Progenitor cell of endocrine pancreas (in vitro differentiated cells): Measurements from ENCODE around the gene APBA3. TPM values are rescaled to one million over a fixed set of nuclear protein-coding genes. Genes with fewer than 3 reads are reported as not detected.

Source experiments
- DNase-seq: peaks from one replicate; pipeline ENCODE4 v3.0.0; 2021; ENCODE audit warnings: low spot score; ENCODE audit not compliant: unreplicated experiment
- H3K27ac Mint-ChIP-seq: 2 replicates; pipeline ENCODE4 v1.8.0; 2021; ENCODE audit warnings: mild to moderate bottlenecking, moderate library complexity, mixed read lengths
- H3K27me3 Mint-ChIP-seq: 2 replicates; pipeline ENCODE4 v1.8.0; 2021; ENCODE audit warnings: mixed read lengths
- H3K36me3 Mint-ChIP-seq: 2 replicates; pipeline ENCODE4 v1.8.0; 2022; ENCODE audit warnings: mixed read lengths; ENCODE audit not compliant: insufficient read depth
- H3K4me1 Mint-ChIP-seq: 2 replicates; pipeline ENCODE4 v1.8.0; 2021; ENCODE audit warnings: low read depth, mixed read lengths
- H3K4me3 Mint-ChIP-seq: 2 replicates; pipeline ENCODE4 v1.8.0; 2021; ENCODE audit warnings: low read depth, mild to moderate bottlenecking, moderate library complexity, mixed read lengths
- H3K9me3 Mint-ChIP-seq: 2 replicates; pipeline ENCODE4 v1.8.0; 2021; ENCODE audit warnings: low read depth, mixed read lengths
- total RNA-seq: library from RNA; stranded (reverse); gene quantifications from 2 replicates; pipeline ENCODE4 v1.2.1, GENCODE V29; 2021
- TF ChIP-seq, protein P1 (sequence below): fragments of 200-600 bp; sonication (generic); IDR thresholded peaks from one replicate; pipeline ENCODE4 v1.5.0; 2021; ENCODE audit warnings: antibody characterized with exemption, mild to moderate bottlenecking; ENCODE audit not compliant: unreplicated experiment

Gene APBA3
- total RNA-seq, 1 donor from 2014 or later: 31.4 TPM

DNA sequence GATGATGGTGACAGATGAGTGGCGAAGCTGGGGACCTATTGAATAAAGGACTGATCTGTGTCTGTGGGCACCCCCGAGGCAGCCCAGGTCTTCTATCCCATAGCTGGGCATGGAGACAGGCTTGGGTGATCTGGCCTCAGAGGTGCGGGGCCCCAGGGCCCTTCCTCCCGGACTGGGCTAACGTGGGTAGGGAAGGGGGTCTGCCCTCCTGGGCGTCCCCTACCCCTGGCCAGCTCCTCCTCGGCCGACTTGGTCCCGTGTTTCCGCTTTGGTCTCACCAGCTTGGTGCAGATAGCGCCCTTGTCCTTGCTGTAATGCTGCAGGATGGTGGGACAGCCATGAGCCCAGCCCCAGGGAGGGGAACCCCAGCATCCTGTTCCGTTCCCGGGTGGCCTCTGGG lies 21.4 kb upstream of the APBA3 start:
- H3K4me3 Mint-ChIP-seq: no peak overlapping the region
- H3K4me1 Mint-ChIP-seq: no peaks in the 10 kb centered on the region
- TF ChIP-seq, protein P1, sequence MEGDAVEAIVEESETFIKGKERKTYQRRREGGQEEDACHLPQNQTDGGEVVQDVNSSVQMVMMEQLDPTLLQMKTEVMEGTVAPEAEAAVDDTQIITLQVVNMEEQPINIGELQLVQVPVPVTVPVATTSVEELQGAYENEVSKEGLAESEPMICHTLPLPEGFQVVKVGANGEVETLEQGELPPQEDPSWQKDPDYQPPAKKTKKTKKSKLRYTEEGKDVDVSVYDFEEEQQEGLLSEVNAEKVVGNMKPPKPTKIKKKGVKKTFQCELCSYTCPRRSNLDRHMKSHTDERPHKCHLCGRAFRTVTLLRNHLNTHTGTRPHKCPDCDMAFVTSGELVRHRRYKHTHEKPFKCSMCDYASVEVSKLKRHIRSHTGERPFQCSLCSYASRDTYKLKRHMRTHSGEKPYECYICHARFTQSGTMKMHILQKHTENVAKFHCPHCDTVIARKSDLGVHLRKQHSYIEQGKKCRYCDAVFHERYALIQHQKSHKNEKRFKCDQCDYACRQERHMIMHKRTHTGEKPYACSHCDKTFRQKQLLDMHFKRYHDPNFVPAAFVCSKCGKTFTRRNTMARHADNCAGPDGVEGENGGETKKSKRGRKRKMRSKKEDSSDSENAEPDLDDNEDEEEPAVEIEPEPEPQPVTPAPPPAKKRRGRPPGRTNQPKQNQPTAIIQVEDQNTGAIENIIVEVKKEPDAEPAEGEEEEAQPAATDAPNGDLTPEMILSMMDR: no peak
- peaks cover 5% of the 10 kb centered on the region for H3K36me3 Mint-ChIP-seq
- peaks cover 30% of the 10 kb centered on the region for H3K27me3 Mint-ChIP-seq
- peaks cover 11% of the 10 kb centered on the region for H3K9me3 Mint-ChIP-seq
- DNase-seq: no peak
- no peak overlapping the region for H3K27ac Mint-ChIP-seq

DNA sequence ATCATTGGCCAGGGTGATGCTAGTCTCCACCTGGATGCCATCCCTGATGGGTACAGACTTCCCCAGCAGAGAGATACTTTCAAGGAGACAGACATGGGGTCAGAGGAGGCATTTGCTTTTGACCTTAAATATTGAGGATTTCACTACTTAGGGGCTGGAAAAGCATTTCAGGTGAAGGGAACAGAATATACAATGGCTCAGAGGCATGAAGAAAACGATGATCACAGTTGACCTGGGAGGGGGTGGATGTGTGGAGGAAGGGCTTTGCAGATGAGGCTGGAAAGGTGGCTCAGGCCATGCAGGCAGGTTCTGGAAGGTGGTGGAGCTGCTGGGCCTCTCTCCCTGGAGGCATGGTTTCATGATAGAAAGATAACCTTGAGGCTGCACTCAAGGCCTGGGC lies 20.8 kb upstream of the APBA3 start:
- no peak overlapping the region for H3K27ac Mint-ChIP-seq
- no peak for DNase-seq
- peaks cover 5% of the 10 kb centered on the region for H3K36me3 Mint-ChIP-seq
- peaks cover 27% of the 10 kb centered on the region for H3K27me3 Mint-ChIP-seq
- TF ChIP-seq, protein P1: no peak
- H3K4me1 Mint-ChIP-seq: no peaks in the 10 kb centered on the region
- peaks cover 11% of the 10 kb centered on the region for H3K9me3 Mint-ChIP-seq
- H3K4me3 Mint-ChIP-seq: no peak overlapping the region

DNA sequence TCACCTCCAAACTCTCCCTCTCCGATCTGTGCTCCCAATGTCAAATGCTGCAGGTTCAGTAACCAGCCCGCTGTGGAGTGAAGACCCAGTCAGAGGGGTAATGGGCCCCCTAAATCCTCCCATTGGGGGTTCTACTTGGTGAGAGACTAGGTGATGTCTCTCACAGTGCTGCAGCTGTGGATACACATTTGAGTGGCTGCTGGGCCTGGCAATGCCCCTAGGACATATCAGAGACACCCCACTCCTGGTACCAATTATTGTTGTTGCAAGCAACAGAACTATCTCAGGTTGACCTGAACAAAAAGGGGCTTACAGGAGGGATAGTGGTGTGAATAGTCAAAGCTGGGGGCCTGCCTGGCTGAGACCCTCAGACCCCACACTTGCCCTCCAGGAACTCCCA lies 20.1 kb upstream of the APBA3 start:
- TF ChIP-seq, protein P1: no peak
- H3K36me3 Mint-ChIP-seq: peaks cover 5% of the 10 kb centered on the region
- no peak for DNase-seq
- H3K27ac Mint-ChIP-seq: no peak overlapping the region
- H3K27me3 Mint-ChIP-seq: peaks cover 22% of the 10 kb centered on the region
- no peaks in the 10 kb centered on the region for H3K4me1 Mint-ChIP-seq
- H3K9me3 Mint-ChIP-seq: peaks cover 11% of the 10 kb centered on the region
- H3K4me3 Mint-ChIP-seq: no peak overlapping the region

DNA sequence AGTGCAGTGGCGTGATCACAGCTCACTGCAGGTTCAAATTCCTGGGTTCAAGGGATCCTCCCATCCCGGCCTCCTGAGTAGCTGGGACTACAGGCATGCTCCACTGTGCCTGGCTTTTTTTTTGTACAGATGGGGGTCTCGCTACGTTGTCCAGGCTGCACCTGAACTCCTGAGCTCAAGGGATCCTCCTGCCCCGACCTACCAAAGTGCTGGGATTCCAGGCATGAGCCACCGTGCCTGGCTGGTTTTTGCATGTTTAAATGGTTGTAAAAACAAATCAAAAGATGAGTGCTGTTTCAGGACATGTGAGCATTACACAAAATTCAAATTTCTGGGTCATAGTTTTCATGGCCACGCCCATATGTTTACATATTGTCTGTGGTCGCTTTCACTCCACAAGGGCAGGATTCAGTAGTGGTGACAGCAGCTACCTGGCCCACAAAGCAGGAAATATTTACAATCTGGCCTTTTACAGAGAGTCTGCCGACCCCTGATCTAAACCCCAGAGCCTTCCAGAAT lies 19.4 kb upstream of the APBA3 start:
- Mint-ChIP-seq H3K4me1 (no peaks in the 10 kb centered on the region), H3K36me3 (peaks cover 5% of the 10 kb centered on the region), H3K27ac (no peak overlapping the region), H3K9me3 (peaks cover 11% of the 10 kb centered on the region), H3K4me3 (no peak overlapping the region), H3K27me3 (peaks cover 20% of the 10 kb centered on the region)
- DNase-seq: no peak
- TF ChIP-seq, protein P1: no peak

- TF ChIP-seq, protein P1: no peak
- H3K4me1 Mint-ChIP-seq: no peaks in the 10 kb centered on the region
- H3K27me3 Mint-ChIP-seq: peaks cover 6% of the 10 kb centered on the region
- H3K9me3 Mint-ChIP-seq: peaks cover 11% of the 10 kb centered on the region
- no peak overlapping the region for H3K27ac Mint-ChIP-seq
- no peak overlapping the region for H3K4me3 Mint-ChIP-seq
- peaks cover 5% of the 10 kb centered on the region for H3K36me3 Mint-ChIP-seq
- no peak for DNase-seq
Observed at GRCh38 chr19:3778899-3779723, 17.6 kb upstream of the APBA3 start.
